GM12872 (cell line): ENCODE data around the gene CTXND2.

Source experiments
- CTCF ChIP-seq: IDR thresholded peaks from 3 replicates; pipeline ENCODE4 v1.5.1; 2011; ENCODE audit warnings: low read depth, mild to moderate bottlenecking, low read length, moderate library complexity; ENCODE audit not compliant: insufficient read depth

CTXND2 gene

DNA sequence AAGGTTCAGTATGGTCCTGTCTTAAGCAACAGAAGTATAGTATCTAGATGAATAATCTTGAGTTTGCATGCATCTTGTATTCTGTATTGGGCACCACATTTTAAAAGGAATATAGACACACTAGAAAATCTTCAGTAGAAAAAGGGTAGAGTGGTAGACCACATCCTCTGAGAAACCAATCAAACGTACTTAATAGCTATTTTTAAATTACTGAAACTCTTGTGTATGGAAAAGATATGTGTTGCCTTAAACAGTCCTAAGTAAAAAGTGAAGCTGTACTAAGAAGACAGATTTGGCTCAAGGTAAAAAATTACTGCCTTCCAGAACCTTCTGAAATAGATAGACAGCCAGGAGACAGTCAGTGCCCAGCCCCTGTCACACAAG lies 3.1 kb downstream of the CTXND2 start:
- TF ChIP-seq CTCF: no peak

GRCh38 chr1:150893336-150893913 lies 6.5 kb downstream of the CTXND2 start:
- no peak for TF ChIP-seq CTCF

GRCh38 chr1:150895618-150896017 lies 8.7 kb downstream of the CTXND2 start:
- no peak for TF ChIP-seq CTCF

GRCh38 chr1:150902346-150902745 lies 15.4 kb downstream of the CTXND2 start:
- TF ChIP-seq CTCF: no peak

DNA sequence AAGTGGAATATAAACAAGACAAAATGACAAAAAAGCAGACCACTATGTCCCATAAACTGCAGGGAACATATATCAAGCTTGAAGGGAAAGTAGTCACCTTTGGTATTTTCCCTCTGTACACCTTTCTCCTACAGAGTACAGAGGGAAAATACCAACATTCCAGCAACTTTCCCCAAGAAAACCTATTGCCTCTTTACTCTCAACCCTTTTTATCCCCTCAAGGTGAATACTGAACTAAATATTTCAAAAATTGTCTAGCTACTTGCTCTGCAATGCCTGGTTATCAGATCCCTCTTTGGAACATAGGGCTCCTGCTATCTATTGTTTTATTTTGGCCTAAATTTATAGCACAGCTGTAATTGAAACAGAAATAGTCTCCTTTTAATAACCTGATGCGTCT lies 15.8 kb downstream of the CTXND2 start:
- TF ChIP-seq CTCF: no peak

GRCh38 chr1:150905301-150905700 lies 18.4 kb downstream of the CTXND2 start:
- no peak for TF ChIP-seq CTCF

GRCh38 chr1:150906329-150906728 lies 19.4 kb downstream of the CTXND2 start:
- TF ChIP-seq CTCF: no peak
